HG03575 (cell line): Measurements from ENCODE around the gene SYNGR1.
"Not testable (repeated sequence)": the region's sequence is repeated elsewhere in the genome, so short reads cannot be mapped to it uniquely, and the experiment has no call there.

ENCODE experiments used
- ATAC-seq: cut with Tn5 transposase; IDR thresholded peaks from one replicate; pipeline ENCODE4 v1.9.1; 2021; ENCODE audit not compliant: unreplicated experiment, insufficient number of reproducible peaks, low FRiP score; ENCODE audit errors: extremely low read depth

The SYNGR1 gene

DNA sequence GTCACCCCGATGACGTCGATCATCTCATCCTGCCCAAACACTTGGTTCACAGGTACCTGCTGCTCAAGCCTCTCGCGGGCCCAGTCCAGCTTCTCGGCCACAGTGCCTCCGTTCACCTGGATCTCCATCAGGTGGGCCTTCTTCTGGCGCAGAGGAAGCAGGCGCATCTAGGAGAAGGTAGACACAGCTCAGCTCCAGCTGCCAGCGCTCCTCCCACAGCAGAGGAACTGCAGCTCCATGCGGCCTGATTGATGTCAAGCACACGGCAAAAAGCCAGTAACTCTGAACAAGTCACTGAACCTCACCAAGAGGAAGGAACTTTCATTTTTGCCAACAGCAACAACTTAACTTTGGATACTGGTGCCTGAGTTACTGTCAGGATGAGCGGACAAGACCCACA is 34.4 kb upstream of the SYNGR1 start:
- no peak for ATAC-seq

DNA sequence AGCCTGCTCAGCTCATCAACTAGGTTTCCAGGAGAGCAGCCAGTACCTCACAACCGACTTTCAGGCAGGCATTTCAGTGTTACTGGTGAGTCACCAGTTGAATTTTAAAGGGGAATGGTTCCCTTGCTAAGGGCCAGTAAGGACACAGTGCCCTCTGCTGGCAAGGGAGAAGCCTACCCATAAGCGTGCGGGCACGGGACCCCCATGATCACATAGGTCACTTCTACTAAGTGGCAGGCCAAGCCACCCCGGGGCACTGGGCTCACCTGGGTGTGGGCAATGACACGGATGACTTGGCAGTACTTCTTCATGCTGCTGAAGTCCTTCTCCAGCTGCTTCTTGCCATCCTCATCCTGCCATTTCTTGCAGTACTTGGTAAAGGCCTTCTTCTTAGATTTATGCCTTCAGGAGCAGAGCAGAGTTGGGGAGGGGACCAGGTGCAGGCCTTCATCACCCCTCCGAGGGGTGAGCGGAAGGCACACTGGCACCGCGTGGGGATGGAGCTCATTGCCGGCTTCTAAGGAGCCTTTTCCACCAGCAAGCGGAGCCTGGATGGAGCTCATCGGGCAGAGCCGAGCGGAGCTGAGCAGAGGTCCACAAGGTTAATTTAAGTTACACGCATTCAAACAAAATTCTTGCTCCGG is 33.2 kb upstream of the SYNGR1 start:
- ATAC-seq, result no peak

DNA sequence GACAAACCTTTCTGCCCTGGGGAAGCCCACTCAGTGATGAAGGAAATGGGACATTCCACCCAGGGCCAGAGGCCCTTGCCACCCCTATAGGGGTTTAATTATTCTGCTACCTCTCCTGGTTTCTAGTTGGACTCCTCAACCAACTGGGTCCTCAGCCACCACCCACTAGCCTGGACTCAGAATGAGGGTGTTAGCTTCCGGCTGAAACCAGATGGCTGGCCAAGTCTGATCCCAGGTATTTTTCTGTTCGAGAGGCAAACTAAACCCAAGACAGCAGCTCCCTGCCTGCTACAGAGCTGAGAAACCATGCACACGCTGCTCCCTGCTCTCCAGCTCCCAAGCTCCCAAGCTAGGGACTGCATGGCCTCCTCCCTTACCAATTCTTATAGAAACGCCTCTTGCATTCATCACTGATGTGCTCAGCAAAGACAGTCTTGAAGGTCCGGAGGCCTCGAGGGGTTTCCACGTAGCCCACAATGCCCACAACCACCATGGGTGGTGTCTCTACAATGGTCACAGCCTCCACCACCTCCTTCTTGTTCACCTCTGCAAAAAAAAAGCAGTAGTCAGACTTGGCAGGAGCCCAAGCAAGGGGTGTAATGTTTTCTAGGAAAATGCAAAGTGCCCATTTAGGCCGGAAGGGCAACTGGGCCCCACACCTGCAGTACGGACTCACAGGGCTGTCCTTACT is 32.6 kb upstream of the SYNGR1 start:
- no peak for ATAC-seq

DNA sequence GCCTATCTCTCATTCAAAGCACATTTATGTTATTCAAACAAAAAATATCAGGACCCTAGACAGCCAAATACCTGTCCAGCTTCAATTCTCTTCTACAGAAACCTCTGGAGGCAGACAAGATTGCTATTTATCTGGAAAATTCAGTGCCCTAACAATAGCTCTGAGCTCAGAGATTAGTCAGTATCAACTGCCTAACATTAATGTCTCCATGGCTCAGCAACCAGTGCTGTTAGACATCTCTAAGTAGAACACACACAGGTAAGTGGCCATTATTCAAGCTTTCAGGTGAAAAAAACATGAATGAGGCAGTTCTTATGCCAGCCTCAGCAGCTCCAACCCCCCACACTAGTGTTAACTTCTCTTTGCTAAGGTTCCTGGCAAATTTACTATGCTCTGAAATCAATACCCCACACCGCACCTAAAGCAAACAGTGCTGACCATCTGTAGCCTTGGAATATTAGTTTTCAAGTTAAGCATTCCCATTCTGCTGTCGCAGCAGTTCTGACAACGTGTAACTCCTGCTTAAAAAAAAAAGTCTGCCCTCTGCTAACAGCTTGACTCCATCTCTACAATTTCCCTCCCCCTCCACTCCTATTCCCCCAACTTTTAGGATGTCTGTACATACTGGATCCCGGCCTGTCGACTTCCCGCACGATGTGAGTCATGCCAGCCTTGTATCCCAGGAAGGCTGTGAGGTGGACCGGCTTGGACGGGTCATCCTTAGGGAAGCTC is 31.9 kb upstream of the SYNGR1 start:
- ATAC-seq, result no peak

DNA sequence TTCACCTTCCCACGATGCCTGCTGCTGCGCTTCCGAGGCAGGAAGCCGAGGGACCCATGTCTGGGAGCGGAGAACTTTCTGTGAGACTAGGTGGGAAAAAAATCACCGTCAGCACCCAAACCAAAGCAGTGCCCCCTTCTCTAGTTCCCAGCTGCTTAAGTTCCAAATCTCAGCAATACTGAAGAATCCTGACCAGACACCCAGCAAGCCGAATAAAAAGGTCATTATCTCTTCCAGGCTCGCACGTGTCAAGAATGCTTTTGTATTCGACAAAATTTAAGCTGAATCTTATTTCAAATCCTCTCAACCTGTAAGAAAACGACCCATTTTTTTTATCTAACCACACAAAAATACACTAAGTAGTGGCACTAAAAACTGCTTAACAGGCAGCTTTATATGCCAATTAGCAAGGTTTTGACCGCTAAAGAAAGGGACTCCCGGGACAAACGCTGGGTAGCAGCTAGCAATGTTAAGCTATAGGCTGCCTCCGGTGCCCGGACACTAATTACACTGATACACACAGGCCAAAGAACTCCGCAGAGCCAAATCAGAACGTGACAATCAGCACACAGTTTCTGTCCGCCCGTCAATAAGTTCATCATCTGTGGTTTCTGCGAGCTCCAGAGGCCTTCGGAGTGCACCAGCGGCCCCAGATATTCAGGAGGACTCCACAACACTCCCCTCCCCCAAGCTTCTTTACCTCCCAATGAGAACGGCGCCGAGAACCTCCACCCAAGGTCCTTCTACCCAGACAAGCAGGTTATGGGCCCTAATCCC is 31.1 kb upstream of the SYNGR1 start:
- ATAC-seq, result no peak

DNA sequence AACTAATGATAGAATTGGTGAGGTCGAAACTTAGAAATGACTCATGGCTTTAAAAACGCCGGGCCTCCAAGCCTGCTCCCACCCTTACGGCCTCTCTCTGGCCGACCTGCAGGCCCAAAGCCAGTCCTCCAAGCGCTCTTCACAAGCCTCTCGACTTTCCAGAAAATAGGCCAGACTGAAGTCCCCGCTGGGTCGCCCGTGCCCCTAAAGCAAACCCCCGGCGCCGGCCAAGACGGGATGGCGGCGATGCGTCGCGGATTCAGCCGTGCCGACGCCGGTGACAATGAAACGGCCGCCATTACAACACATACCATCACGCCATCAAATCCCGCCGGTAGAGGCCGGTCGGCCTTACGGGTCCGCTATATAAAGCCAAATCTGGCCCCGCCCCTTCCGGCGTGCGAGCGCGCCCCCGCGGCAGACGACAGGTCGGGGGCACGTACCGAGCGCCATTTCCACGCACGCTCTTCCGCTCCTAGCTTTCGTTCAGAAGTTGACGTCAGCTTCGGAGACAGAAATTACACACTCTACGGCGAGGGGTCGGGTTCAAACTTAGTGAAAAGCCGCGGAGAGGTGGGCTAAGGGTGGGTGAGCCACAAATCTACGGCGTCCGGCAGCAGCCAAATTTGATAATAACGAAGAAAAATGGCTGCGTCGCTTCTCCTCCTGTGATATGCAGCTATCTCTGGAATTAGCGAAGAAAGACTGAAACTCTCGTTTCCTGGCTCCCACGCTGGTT is 30.3 kb upstream of the SYNGR1 start, which contains the start of gene RPL3:
Gene RPL3, minus strand, starts transcription at position 340 of the 739 bp plus-strand sequence. Its CDS starts 26 bp downstream, at position 314.
- no peak for ATAC-seq

DNA sequence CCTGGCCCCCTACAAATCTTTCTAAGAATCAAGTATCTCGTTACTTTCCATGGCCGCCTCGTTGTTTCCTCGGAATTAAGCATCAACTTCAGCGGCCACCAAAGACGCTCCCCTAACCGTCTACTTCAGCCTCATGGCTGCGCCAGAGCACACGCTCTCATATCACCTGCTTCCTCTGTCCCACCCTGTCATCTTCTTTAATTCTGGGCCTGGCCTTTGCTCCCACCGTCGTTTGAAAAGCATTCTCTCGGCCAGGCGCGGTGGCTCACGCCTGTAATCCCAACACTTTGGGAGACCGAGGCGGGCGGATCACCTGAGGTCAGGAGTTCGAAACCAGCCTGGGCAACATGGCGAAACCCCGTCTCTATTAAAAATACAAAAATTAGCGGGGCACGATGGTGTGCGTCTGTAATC is 29.2 kb upstream of the SYNGR1 start:
- ATAC-seq, result not testable (repeated sequence)

DNA sequence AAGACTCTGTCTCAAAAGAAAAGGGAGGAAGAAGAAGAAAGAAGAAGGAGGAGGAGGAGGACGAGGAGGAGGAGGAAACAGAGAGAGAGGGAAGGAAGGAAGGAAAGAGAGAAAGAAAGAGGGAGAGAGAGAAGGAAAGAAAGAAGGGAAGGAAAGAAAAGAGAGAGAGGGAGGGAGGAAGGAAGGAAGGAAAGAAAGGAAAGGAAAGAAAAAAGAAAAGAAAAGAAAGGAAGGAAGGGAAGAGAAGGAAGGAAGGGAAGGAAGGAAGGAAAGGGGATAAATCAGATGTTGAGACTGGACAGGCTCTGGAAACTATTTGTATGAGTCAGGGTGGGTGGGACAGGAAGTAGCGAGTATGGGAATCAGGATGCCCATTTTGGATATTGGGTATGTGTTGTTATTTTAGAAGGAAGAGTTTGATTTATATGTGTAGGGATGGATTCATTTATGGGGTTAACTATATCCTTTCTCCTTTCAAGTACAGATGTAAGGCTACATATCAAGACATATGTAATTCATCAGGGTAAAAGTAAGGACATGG is 24.3 kb upstream of the SYNGR1 start:
- no peak for ATAC-seq

DNA sequence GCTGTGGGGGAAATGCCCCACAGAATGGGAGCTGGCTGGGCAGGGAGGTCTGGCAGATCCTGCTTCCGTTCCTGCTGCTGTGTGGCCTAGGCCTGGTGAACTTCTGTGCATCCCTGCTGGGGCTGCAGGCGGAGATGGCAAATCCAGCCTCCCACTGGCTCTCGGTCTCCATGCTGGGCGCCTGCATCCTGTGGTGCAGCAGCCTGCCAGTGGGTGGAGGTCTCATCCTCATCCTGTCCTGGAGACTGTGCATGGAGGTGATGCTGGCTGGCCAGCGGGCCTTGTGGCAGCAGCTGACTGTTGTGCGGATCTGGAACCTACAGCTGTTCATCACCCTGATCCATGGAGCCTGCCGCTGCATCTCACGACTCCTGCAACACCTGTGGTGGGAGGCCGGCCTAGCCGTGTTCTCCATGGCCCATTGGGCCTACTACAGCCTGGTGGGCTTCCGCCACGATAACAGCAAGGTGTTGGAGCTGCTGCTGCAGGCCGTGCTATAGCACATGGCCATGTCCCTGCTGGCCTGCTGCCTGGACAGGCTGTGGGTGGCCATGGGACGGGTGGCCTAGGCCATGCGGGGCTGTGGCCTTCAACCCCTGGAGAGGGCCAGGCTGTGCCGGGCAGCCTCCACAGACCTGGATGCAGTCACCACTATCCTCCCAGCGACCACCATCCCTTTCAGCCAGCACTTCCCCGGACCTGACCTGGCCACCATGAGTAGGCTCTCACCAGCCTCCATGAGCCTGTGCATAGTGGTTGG is 21.6 kb upstream of the SYNGR1 start:
- no peak for ATAC-seq

DNA sequence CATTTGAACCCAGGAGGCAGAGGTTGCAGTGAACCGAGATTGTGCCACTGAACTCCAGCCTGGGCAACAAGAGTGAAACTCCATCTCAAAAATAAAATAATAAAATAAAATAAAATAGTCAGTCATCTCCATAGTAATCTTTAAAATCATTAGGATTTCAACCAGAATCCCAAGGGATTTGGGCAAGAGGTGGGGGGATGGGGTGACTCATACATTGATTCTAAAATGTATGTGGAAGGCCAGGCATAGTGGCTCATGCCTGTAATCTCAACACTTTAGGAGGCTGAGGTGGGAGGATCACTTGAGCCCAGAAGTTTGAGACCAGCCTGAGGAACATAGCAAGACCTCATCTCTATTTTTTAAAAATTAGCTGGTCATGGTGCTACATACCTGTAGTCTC is 19.2 kb upstream of the SYNGR1 start:
- not testable (repeated sequence) for ATAC-seq

DNA sequence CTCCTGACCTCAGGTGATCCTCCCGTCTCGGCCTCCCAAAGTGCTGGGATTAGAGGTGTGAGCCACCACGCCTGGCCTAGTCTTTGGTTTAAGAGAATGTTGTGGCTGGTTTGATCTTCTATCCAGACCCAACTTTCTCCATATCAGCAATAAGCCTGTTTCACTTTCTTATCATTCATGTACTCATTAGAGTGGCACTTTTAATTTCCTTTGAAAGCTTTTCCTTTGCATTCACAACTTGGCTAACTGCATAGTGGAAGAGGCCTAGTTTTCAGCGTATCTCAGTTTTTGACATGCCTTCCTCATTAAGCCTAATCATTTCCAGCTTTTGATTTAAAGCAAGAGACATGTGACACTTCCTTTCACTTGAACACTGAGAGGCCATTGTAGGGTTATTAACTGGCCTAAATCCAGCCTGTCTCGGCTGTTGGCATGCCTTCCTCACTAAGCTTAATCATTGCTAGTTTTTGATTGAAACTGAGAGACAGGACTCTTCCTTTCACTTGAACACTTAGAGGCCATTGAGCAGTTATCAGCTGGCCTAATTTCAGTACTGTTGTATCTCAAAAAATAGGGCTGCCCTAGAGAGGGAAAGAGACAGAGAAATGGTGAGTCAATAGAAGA is 17.2 kb upstream of the SYNGR1 start:
- ATAC-seq, result no peak

DNA sequence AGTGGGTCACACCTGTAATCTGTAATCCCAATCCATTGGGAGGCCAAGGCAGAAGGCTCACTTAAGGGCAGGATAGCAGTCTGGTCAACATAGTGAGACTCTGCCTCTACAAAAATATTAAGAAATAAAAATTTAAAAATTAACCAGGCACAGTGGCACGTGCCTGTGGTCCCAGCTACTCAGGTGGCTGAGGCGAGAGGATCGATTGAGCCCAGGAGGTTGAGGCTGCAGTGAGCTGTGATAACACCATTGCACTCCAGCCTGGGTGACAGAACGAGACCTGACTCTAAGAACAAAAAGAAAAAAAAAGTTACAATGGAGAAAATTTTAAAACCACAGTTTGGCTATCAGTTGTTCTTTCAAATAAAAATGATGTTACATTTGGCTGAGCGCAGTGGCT is 13.4 kb upstream of the SYNGR1 start:
- no peak for ATAC-seq

DNA sequence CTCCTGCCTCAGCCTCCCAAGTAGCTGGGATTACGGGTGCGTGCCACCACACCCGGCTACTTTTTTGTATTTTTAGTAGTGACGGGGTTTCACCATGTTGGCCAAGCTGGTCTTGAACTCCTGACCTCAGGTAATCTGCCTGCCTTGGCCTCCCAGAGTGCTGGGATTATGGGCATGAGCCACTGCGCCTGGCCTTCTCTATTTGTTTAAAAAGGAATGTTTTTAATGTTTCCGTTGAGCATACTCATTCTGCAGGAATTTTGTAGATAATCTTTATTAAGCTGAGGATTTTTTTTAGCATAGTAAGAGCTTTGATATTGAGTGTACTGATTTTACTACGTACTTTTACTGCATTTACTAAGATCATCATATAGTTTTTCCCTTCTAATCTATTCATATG is 10.0 kb upstream of the SYNGR1 start:
- ATAC-seq, result not testable (repeated sequence)

DNA sequence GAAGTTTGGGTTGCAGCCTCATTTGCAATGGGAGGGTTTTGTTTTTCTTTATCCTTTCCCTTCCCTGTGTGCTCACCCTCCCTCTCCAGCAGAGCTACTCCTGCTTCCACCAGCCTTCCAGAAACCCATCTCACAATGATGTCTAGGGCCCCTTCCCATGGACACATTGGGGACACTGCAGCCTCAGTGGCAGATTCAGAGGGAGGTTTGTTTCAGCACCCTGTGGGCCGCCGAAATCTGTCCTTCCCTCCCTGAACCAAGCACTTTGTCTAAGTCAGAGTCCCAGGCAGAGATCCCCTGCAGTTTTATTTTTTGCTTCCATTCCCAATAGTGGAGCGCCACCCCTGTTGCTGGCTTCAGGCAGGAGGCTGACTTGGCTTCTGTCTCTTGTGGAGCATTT is 8.6 kb upstream of the SYNGR1 start:
- no peak for ATAC-seq

DNA sequence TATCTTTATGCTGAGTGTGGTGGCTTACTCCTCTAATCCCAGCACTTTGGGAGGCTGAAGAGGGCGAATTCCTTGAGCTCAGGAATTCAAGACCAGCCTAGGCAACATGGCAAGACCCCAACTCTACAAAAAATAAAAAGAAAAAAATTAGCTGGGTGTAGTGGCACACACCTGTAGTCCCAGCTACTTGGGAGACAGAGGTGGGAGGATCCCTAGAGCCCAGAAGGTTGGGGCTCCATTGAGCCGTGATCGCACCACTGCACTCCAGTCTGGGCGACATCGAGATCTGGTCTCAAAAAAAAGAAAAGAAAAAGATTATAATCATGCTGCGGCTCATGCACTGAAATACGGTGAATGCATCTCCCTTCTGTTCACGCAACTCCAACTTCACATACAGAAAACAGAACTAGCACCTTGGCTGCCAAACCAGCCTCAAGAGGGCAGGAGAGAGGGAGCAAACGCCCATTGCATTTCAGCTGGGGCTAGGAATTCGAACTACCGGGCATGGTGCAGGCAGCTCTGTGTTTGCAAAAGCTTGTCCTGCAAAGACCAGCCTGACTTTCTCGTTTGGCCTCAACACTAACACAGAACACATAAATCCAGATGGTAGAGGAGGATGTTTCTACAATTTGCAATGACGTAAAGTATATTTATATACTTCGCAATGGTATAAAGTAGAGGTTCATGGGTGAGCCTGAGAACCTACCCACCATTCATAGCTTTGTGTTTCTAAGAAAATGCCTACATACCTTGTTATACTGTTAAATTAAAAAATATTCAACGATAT is 6.3 kb upstream of the SYNGR1 start:
- ATAC-seq, result no peak

DNA sequence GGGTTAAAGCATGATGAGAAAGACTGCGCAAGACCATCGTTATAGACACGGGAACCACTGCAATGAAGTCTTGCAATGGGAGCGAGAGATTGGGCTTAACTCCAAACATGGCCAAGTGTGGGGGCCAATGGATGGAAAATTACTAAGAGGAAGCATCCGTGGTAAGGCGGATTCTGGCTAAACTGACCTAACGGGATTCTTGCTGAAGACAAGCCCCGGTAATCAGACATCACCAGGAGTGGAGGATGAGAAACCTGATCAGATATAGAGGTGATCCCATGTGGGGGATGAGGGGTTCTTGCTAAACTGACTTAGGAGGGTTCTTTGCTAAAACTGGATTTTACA is 5.8 kb upstream of the SYNGR1 start:
- no peak for ATAC-seq

DNA sequence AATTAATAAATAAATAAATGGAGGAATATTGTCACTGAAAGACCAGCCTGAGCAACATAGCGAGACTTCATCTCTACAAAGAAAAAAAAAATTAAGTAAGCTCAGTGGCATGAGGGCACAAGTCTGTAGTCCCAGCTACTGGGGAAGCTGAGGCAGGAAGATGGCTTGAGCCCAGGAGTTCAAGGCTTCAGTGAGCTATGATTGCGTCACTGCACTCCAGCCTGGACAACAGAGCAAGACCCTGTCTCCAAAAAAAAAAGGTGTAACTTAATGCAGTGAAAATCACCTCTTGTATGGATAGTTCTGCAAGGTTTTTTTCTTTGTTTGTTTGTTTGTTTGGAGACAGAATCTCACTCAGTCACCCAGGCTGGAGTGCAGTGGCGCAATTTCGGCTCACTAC is 4.6 kb upstream of the SYNGR1 start:
- no peak for ATAC-seq
